Mesendoderm (in vitro differentiated cells): ENCODE measurements around the gene QRFPR.
"Not testable (repeated sequence)": the region's sequence is repeated elsewhere in the genome, so short reads cannot be mapped to it uniquely, and the experiment has no call there.

ENCODE experiments used
- DNase-seq: peaks from one replicate; pipeline ENCODE4 v3.0.0; 2013
- H2AK5ac ChIP-seq: 2 replicates; pipeline ENCODE4 v1.6.1; 2013; ENCODE audit warnings: low read length, inconsistent platforms
- H2BK120ac ChIP-seq: 2 replicates; pipeline ENCODE4 v1.6.1; 2013; ENCODE audit warnings: low read depth, mild to moderate bottlenecking, low read length, moderate library complexity, mixed read lengths
- H2BK15ac ChIP-seq: replicated peaks from 2 replicates; pipeline ENCODE4 v1.6.1; 2013; ENCODE audit warnings: low read depth, mild to moderate bottlenecking, moderate library complexity
- H2BK5ac ChIP-seq: 2 replicates; pipeline ENCODE4 v1.6.1; 2013; ENCODE audit warnings: low read length, inconsistent platforms
- H3K18ac ChIP-seq: 2 replicates; pipeline ENCODE4 v1.6.1; 2013; ENCODE audit warnings: mild to moderate bottlenecking, low read length, mixed read lengths
- H3K23ac ChIP-seq: one replicate; pipeline ENCODE4 v1.6.1; 2013; ENCODE audit warnings: low read length
- H3K27ac ChIP-seq: 2 replicates; pipeline ENCODE4 v1.5.1; 2013; ENCODE audit warnings: low read depth, mild to moderate bottlenecking, inconsistent platforms, low read length, moderate library complexity
- H3K27me3 ChIP-seq: 2 replicates; pipeline ENCODE4 v1.6.1; 2013; ENCODE audit warnings: low read length, control low read depth, mild to moderate bottlenecking, inconsistent platforms; ENCODE audit not compliant: insufficient read depth, poor library complexity
- H3K36me3 ChIP-seq: 2 replicates; pipeline ENCODE4 v1.6.1; 2013; ENCODE audit warnings: low read length, inconsistent platforms; ENCODE audit not compliant: control insufficient read depth, insufficient read depth
- H3K4ac ChIP-seq: one replicate; pipeline ENCODE4 v1.6.1; 2013; ENCODE audit warnings: low read depth, mild to moderate bottlenecking, low read length, moderate library complexity
- H3K4me1 ChIP-seq: 2 replicates; pipeline ENCODE4 v1.6.1; 2013; ENCODE audit warnings: low read depth, low read length, inconsistent platforms; ENCODE audit not compliant: control insufficient read depth
- H3K4me2 ChIP-seq: 2 replicates; pipeline ENCODE4 v1.6.1; 2013; ENCODE audit warnings: low read length
- H3K4me3 ChIP-seq: 2 replicates; pipeline ENCODE4 v1.5.1; 2013; ENCODE audit warnings: mild to moderate bottlenecking, low read length
- H3K56ac ChIP-seq: one replicate; pipeline ENCODE4 v1.6.1; 2013; ENCODE audit warnings: low read length
- H3K79me1 ChIP-seq: 2 replicates; pipeline ENCODE4 v1.6.1; 2013; ENCODE audit warnings: low read length, inconsistent platforms
- H3K79me2 ChIP-seq: 2 replicates; pipeline ENCODE4 v1.6.1; 2013; ENCODE audit warnings: mild to moderate bottlenecking, low read length; ENCODE audit not compliant: control insufficient read depth, insufficient read depth
- H3K9ac ChIP-seq: 2 replicates; pipeline ENCODE4 v1.6.1; 2013; ENCODE audit warnings: low read length, inconsistent platforms
- H4K5ac ChIP-seq: one replicate; pipeline ENCODE4 v1.6.1; 2013; ENCODE audit warnings: low read length
- H4K8ac ChIP-seq: one replicate; pipeline ENCODE4 v1.6.1; 2013; ENCODE audit warnings: low read depth, mild to moderate bottlenecking, control low read depth, low read length, moderate library complexity
- WGBS: extraction: QIAGEN DNeasy Blood & Tissue Kit; methylation state at CpG from one replicate; pipeline ENCODE4 v1.1.7; 2013; ENCODE audit warnings: low lambda C conversion rate, missing lambda C conversion rate; ENCODE audit not compliant: insufficient coverage; ENCODE audit errors: extremely low coverage; 5-methylcytosine and 5-hydroxymethylcytosine counted together

The QRFPR gene

DNA sequence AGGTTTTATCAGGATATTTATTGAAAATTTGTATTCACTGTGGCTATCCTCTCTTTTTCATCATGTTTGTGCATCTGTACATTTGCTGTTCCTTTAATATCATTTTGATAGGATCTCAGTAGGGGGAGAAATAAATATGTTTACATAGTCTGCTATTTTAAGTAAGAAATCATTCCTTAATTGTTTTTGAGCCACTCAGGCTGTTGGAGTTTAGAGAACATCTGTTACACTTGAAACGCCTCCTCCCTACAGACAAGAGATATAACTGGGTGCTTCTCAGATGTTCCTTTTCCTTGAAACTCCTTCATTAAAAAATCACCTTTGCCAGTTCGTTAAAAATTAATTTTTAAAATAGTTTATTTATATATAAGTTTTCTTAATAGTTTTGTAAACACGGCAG is 59.4 kb downstream of the QRFPR start:
- Histone ChIP-seq H3K27ac (no peak overlapping the region), H3K4me1 (no peaks in the 10 kb centered on the region), H3K4me3 (no peak overlapping the region), H2BK15ac (no peak overlapping the region), H3K79me2 (no peaks in the 10 kb centered on the region), H3K18ac (no peak overlapping the region), H3K23ac (no peak overlapping the region), H3K4me2 (no peak overlapping the region), H3K9ac (no peak overlapping the region), H3K56ac (no peak overlapping the region), H2BK120ac (no peak overlapping the region), H3K27me3 (no peaks in the 10 kb centered on the region), H2AK5ac (no peak overlapping the region), H3K4ac (no peak overlapping the region), H2BK5ac (no peak overlapping the region), H4K8ac (no peak overlapping the region), H3K79me1 (no peaks in the 10 kb centered on the region), H3K36me3 (no peaks in the 10 kb centered on the region), H4K5ac (no peak overlapping the region)
- DNase-seq = no peak
- no CpG with 5 or more reads among the region's 3 CpGs for WGBS

DNA sequence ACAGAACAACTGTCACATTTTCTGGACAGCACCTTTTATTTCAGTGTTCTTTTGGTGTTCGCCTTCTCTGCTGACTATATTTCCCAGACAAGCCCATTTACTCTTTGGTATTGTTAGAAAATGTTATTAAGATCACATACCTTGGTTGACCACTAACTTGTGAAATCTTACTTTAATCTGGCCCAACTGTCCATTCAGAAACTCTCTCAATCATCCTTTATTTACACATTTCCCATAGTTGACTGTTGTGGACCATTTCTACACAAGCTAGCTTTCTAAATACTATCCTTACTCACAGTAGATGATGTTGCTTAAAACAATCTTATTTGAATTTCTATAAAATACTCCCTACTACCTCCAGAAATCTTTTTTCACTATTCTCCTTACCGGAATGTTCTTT is 64.7 kb downstream of the QRFPR start:
- no peaks in the 10 kb centered on the region for H3K36me3 ChIP-seq
- WGBS = 100% methylated on average over 1 of the region's 2 CpGs
- H3K56ac ChIP-seq = no peak overlapping the region
- no peak overlapping the region for H3K4me2 ChIP-seq
- no peaks in the 10 kb centered on the region for H3K27me3 ChIP-seq
- no peak for DNase-seq
- H2AK5ac ChIP-seq = no peak overlapping the region
- H2BK15ac ChIP-seq = no peak overlapping the region
- H3K4ac ChIP-seq = no peak overlapping the region
- H3K79me1 ChIP-seq = no peaks in the 10 kb centered on the region
- H3K79me2 ChIP-seq = no peaks in the 10 kb centered on the region
- H3K4me1 ChIP-seq = no peaks in the 10 kb centered on the region
- H4K5ac ChIP-seq = no peak overlapping the region
- no peak overlapping the region for H4K8ac ChIP-seq
- H3K27ac ChIP-seq = no peak overlapping the region
- H2BK120ac ChIP-seq = no peak overlapping the region
- no peak overlapping the region for H3K4me3 ChIP-seq
- H3K9ac ChIP-seq = no peak overlapping the region
- H3K23ac ChIP-seq = no peak overlapping the region
- no peak overlapping the region for H2BK5ac ChIP-seq
- H3K18ac ChIP-seq = no peak overlapping the region

DNA sequence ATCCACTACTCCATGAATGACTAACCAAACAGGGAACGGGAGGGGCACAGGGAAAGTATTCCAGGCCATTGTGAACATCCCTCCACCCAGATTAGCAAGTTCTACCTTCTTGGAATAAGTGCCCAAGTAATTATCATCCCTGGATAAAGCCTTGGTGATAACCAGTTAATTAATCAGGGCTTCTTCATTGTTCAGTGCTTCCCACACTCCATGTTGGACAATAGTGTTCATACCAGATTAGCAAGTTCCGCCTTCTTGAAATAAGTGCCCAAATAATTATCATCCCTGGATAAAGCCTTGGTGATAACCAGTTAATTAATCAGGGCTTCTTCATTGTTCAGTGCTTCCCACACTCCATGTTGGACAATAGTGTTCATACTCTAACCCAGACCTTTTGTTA is 67.4 kb downstream of the QRFPR start:
- not testable (repeated sequence) for H2BK15ac ChIP-seq, H3K4me3 ChIP-seq, H3K36me3 ChIP-seq, H2AK5ac ChIP-seq, H4K5ac ChIP-seq, H3K23ac ChIP-seq, H3K9ac ChIP-seq, H4K8ac ChIP-seq, H3K27me3 ChIP-seq, H3K4me2 ChIP-seq, H3K79me2 ChIP-seq, H3K27ac ChIP-seq, H2BK120ac ChIP-seq, H3K4ac ChIP-seq, H3K18ac ChIP-seq, H2BK5ac ChIP-seq, H3K4me1 ChIP-seq, H3K79me1 ChIP-seq, H3K56ac ChIP-seq
- peak; percentile 5 for DNase-seq
- no CpG with 5 or more reads among the region's 2 CpGs for WGBS

DNA sequence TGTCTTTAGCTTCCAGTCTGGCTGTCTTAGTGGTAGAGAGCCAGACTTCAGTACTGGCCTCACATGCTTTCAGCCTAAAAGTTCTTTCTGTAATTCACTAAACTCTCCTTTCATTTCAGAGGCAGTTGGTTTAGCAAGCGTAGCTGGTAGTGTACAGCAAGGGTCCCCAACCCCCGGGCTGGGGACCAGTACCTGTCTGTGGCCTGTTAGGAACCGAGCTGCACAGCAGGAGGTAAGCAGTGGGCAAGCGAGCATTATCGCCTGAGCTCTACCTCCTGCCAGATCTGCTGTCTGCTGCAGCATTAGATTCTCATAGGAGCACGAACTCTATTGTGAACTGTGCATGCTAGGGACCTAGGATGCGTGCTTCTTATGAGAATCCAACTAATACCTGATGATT is 72.0 kb downstream of the QRFPR start:
- Histone ChIP-seq H3K4ac (peak overlapping the region; percentile 10), H2BK15ac (no peak overlapping the region), H3K27me3 (no peaks in the 10 kb centered on the region), H3K4me3 (no peak overlapping the region), H3K4me1 (no peaks in the 10 kb centered on the region), H3K56ac (peak overlapping the region; percentile 17), H3K9ac (no peak overlapping the region), H3K79me1 (no peaks in the 10 kb centered on the region), H3K36me3 (no peaks in the 10 kb centered on the region), H3K4me2 (no peak overlapping the region), H2BK5ac (no peak overlapping the region), H2BK120ac (no peak overlapping the region), H4K8ac (no peak overlapping the region), H2AK5ac (no peak overlapping the region), H3K23ac (no peak overlapping the region), H4K5ac (no peak overlapping the region), H3K18ac (no peak overlapping the region), H3K79me2 (no peaks in the 10 kb centered on the region), H3K27ac (no peak overlapping the region)
- peak; percentile 43 for DNase-seq
- WGBS = no CpG with 5 or more reads among the region's 7 CpGs

DNA sequence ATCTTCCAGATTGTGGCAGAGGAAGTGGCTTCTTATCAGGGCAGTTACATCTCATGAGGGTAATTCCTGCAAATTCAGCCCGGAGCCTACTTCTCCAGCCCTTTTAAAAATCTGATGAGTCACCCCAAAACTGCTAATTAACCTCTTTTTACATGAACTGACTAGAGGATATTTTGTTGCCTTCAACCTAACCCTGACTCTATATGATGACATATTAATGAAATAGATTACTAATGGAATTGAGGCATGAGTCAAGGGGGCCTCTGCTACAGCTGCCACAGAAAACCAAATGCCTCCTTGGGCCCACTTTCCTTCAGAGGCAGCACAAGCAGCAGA is 72.5 kb downstream of the QRFPR start:
- Histone ChIP-seq H2AK5ac (no peak overlapping the region), H3K18ac (no peak overlapping the region), H3K27me3 (no peaks in the 10 kb centered on the region), H3K79me1 (no peaks in the 10 kb centered on the region), H3K23ac (no peak overlapping the region), H2BK120ac (no peak overlapping the region), H3K4me1 (no peaks in the 10 kb centered on the region), H3K27ac (no peak overlapping the region), H4K8ac (no peak overlapping the region), H3K4me3 (no peak overlapping the region), H3K4ac (no peak overlapping the region), H3K9ac (no peak overlapping the region), H4K5ac (no peak overlapping the region), H3K79me2 (no peaks in the 10 kb centered on the region), H3K36me3 (no peaks in the 10 kb centered on the region), H2BK5ac (no peak overlapping the region), H2BK15ac (no peak overlapping the region), H3K56ac (peak overlapping the region; percentile 17), H3K4me2 (no peak overlapping the region)
- peak; percentile 52 for DNase-seq
- no CpG with 5 or more reads among the region's 1 CpG for WGBS

DNA sequence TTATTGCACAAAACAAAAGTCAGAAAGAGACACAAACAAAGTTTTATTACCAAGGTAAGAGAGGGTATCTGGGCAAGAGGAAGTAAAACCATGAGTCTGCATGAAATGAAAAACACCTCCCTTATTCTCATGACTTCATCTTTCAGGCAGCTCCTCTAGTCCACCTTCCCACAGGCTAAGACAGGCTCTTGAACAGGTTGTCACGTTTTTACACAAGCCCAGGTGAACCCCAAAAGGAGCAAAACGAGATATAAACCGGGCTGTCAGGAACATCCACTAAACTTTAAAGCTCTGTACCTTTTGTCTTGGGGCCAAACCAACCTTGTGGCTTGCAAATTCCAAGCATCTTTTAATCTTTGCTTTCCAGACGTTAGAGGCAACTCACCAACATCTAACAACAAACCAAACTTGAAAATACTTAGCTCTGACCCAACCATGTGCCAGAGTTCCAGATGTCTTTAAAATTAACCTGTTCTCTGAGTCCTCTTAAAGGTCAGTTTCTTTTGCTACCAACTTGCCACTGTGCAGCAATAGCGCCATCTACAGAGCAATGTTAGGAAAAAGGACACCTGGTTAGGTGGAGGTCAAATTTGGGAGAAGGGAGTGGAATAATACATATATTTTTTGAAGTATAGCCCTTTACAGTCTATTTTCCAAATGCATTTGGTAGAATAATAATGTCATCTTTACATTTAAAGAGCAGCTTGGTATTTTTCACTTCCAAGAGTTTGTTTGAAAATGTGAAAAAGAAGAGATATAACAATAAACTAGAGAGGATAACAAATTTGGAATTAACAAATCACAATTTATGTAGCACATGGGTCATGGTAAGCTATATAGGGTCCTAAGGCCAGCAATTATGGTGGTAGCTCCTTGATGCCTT is 73.1 kb downstream of the QRFPR start:
- H2BK5ac ChIP-seq = no peak overlapping the region
- no peak overlapping the region for H2BK120ac ChIP-seq
- peak; percentile 86 for DNase-seq

More for the DNA sequence above, 73.1 kb downstream of the QRFPR start:
- Histone ChIP-seq H2BK15ac (no peak overlapping the region), H3K36me3 (no peaks in the 10 kb centered on the region), H3K56ac (no peak overlapping the region), H3K23ac (no peak overlapping the region), H3K27me3 (no peaks in the 10 kb centered on the region), H4K8ac (no peak overlapping the region), H2AK5ac (no peak overlapping the region), H3K4me1 (no peaks in the 10 kb centered on the region), H3K4me2 (no peak overlapping the region), H3K27ac (no peak overlapping the region), H3K79me2 (no peaks in the 10 kb centered on the region), H4K5ac (no peak overlapping the region), H3K4ac (no peak overlapping the region), H3K9ac (no peak overlapping the region), H3K4me3 (no peak overlapping the region), H3K18ac (no peak overlapping the region), H3K79me1 (no peaks in the 10 kb centered on the region)
- no CpG with 5 or more reads among the region's 5 CpGs for WGBS
